Spleen (tissue), 11 donors: Measurements from ENCODE around the gene UBALD2. TPM values are rescaled to one million over a fixed set of nuclear protein-coding genes. Genes with fewer than 3 reads are reported as not detected.
"Not testable (repeated sequence)": the region's sequence is repeated elsewhere in the genome, so short reads cannot be mapped to it uniquely, and the experiment has no call there.

Source experiments
- DNase-seq: peaks from one replicate; pipeline ENCODE4 v3.0.0-alpha.2; 2020
- H3K27ac ChIP-seq, 8 donors: fragments of 200-600 bp; sonication (generic) in 7 of 8; 1 replicate in 4 of 8; 2 replicates in 4 of 8; pipeline versions ENCODE4 v1.5.0 to v1.8.0; 2016 to 2021; ENCODE audit warnings: inconsistent platforms in 4 of 8, mild to moderate bottlenecking in 4 of 8, moderate library complexity in 1 of 8
- H3K27me3 ChIP-seq, 7 donors: fragments of 200-600 bp; sonication (generic) in 6 of 7; replicated peaks in 1 of 7; 1 replicate in 4 of 7; 2 replicates in 3 of 7; pipeline versions ENCODE4 v1.5.0 to v1.8.0; 2016 to 2021; ENCODE audit warnings: inconsistent platforms in 3 of 7, mild to moderate bottlenecking in 1 of 7
- H3K36me3 ChIP-seq, 6 donors: fragments of 200-600 bp; sonication (generic) in 5 of 6; 1 replicate in 4 of 6; 2 replicates in 2 of 6; pipeline versions ENCODE4 v1.5.0 to v1.8.0; 2016 to 2021; ENCODE audit warnings: inconsistent platforms in 2 of 6
- H3K4me1 ChIP-seq, 6 donors: fragments of 200-600 bp; sonication (generic) in 5 of 6; 1 replicate in 3 of 6; 2 replicates in 3 of 6; pipeline versions ENCODE4 v1.5.0 to v1.8.0; 2016 to 2021; ENCODE audit warnings: inconsistent platforms in 3 of 6
- H3K4me3 ChIP-seq, 8 donors: fragments of 200-600 bp; sonication (generic) in 7 of 8; 1 replicate in 4 of 8; 2 replicates in 4 of 8; pipeline versions ENCODE4 v1.5.0 to v1.8.0; 2016 to 2021; ENCODE audit warnings: inconsistent platforms in 4 of 8, mild to moderate bottlenecking in 4 of 8, moderate library complexity in 2 of 8
- H3K9me3 ChIP-seq, 8 donors: fragments of 200-600 bp; sonication (generic) in 7 of 8; 1 replicate in 4 of 8; 2 replicates in 4 of 8; pipeline versions ENCODE4 v1.5.0 to v1.8.0; 2016 to 2021; ENCODE audit warnings: inconsistent platforms in 4 of 8
- POLR2A ChIP-seq, 3 donors: fragments of 450-650 bp; IDR thresholded peaks; one replicate each; pipeline ENCODE4 v1.5.1; 2017; ENCODE audit warnings: antibody characterized with exemption in 3 of 3, mild to moderate bottlenecking in 1 of 3
- POLR2AphosphoS5 ChIP-seq, 3 donors: sonication (generic); formaldehyde crosslinking; IDR thresholded peaks; one replicate each; pipeline ENCODE4 v1.5.1; 2017; ENCODE audit warnings: antibody characterized with exemption in 3 of 3
- WGBS, 5 donors: extraction: QIAGEN DNeasy Blood & Tissue Kit in 3 of 5; methylation state at CpG; one replicate each; pipeline versions ENCODE4 v1.1.5 to v1.1.7; 2013 to 2018; 5-methylcytosine and 5-hydroxymethylcytosine counted together
- intact Hi-C: fragments of 100-400 bp; cut with DNase I; formaldehyde crosslinking; loops from one replicate; pipeline ENCODE4 v1.15.0; 2023; ENCODE audit warnings: low total_unique reads
- polyA plus RNA-seq, 3 donors: library from polyadenylated mRNA; stranded (reverse); fragments of 200-250 nt; gene quantifications; one replicate each; pipeline ENCODE4 v1.2.1, GENCODE V29; 2013
- total RNA-seq, 7 donors: library from RNA; depleted of rRNA in 3 of 7; stranded (reverse); fragments of >200 nt in 3 of 7; fragmentation: NEBNext Ultra II Directional in 4 of 7; extraction: Animal tissue kit (Norgen Biotek cat#: 25700) in 4 of 7; gene quantifications; one replicate each; pipeline versions ENCODE4 v1.1.0 to v1.2.1, GENCODE V29; 2016 to 2021
- TF ChIP-seq, protein P1 (sequence below), 11 experiments: fragments of 200-600 bp in 7 of 11; fragments of 450-650 bp in 4 of 11; sonication (generic) in 4 of 11; IDR thresholded peaks in 8 of 11; conservative IDR thresholded peaks in 3 of 11; 1 replicate in 7 of 11; 2 replicates in 4 of 11; pipeline versions ENCODE4 v1.4.0 to v1.8.0; 2016 to 2021; ENCODE audit warnings: antibody characterized with exemption in 11 of 11, inconsistent platforms in 4 of 11, mild to moderate bottlenecking in 1 of 11
- donor health status: healthy with polysubstance abuse.
- donor health status: DM: no; HTN: no; CAD: no; lungs with moderate emphysema.
- donor health status: DM: no; HTN: no; CAD: no.
- donor health status: Bipolar disorder and iron deficiency.
- donor health status: healthy.
- donor health status: DM: no; HTN: no; CAD: no.
- donor health status: DM: yes; HTN: yes; CAD: no.

UBALD2 gene
- total and polyA plus RNA-seq, 10 donors, result 28.9 to 91.3 (median 49.2) TPM

DNA sequence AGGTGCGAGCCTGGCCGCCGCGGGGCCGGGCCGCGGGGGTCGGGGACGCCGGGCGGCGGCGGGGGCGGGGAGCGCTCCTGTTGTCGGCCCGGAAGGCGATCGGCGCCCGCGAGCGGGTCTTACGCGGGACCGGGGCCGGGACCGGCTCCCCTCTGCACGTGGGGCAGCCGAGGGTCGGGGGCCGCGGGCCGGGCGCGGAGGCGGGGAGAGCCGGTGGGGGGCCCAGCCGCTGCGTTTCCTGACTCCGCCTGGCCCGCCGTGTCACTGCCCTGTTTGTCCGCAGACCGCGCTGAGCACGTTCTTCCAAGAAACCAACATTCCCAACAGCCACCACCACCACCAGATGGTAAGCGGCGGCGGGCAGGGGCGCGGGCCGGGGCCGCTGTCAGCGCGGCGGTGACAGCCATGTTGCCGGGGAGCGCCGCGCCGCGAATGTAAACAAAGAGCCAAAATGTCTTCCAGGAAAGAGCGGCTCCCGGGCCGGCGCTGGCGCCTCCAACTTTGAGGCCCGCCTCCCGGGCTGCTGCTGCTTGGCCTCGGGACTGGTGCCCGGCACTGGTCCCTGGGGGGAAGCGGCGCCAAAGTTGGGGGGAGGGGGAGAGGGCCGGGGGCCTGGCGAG lies 586 bp downstream of the UBALD2 start:
- Histone ChIP-seq H3K27me3 (no peaks in the 10 kb centered on the region), H3K4me1 (peaks cover 59 to 87% (median 83%) of the 10 kb centered on the region in 6 donors), H3K36me3 (peaks cover 0 to 40% (median 13%) of the 10 kb centered on the region in 6 donors), H3K9me3 (no peaks in the 10 kb centered on the region), H3K27ac (peak overlapping the region; percentile 87 to 99 (median 98)), H3K4me3 (peak overlapping the region; percentile 92 to 99 (median 94))
- 0 to 1% (median 1%) methylated on average over 2 to 76 of the region's 76 CpGs for WGBS, 5 donors
- TF ChIP-seq POLR2AphosphoS5 (IDR thresholded peaks at IDR 0.05) (peak; percentile 24 to 83 (median 61)), POLR2A (IDR thresholded peaks at IDR 0.05) (no peak)
- peak; percentile 92 for DNase-seq
- intact Hi-C loops, result no loop called here

DNA sequence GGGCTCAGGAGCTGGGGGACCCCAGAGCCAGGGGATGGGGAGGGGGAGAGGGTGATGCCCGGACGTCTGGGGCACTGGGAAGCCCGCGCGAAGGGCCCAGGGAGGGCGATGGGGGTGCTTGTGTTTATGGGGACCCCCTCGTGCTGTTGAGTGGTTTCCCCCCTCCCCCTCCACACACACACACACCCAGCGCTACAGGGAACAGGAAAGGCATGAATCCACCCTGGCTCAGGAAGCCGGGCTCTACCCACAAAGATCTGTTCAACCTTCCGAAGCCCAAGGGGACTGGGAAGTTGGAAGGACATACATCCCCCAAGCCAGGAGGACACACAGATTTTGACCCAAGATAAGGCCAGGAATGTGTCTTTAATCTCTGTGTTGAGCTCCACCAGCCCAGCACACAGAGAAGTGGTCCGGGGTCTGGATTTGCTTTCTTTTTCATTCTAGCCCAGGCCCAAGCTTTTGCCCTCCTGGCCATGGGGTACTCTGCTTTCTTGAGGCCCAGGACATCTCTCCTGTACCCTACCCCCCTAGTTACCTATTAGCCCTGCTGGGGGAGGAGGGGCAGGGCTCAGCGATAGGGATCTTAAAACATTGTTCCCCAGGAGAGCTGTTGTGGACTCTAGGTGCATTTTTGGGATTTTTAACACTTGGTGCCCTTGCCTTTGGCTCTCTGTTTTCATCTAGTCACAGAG lies 1.2 kb downstream of the UBALD2 start:
- Histone ChIP-seq H3K27ac (peak overlapping the region; percentile 87 to 99 (median 98)), H3K9me3 (no peaks in the 10 kb centered on the region), H3K4me1 (peaks cover 66 to 87% (median 83%) of the 10 kb centered on the region in 6 donors), H3K36me3 (peaks cover 0 to 47% (median 15%) of the 10 kb centered on the region in 6 donors), H3K27me3 (no peaks in the 10 kb centered on the region), H3K4me3 (peak overlapping the region; percentile 92 to 99 (median 94))
- TF ChIP-seq POLR2A (IDR thresholded peaks at IDR 0.05) (peak in 1 of 3 donors; percentile 18), POLR2AphosphoS5 (IDR thresholded peaks at IDR 0.05) (peak in 1 of 3 donors; percentile 47)
- TF ChIP-seq, protein P1, sequence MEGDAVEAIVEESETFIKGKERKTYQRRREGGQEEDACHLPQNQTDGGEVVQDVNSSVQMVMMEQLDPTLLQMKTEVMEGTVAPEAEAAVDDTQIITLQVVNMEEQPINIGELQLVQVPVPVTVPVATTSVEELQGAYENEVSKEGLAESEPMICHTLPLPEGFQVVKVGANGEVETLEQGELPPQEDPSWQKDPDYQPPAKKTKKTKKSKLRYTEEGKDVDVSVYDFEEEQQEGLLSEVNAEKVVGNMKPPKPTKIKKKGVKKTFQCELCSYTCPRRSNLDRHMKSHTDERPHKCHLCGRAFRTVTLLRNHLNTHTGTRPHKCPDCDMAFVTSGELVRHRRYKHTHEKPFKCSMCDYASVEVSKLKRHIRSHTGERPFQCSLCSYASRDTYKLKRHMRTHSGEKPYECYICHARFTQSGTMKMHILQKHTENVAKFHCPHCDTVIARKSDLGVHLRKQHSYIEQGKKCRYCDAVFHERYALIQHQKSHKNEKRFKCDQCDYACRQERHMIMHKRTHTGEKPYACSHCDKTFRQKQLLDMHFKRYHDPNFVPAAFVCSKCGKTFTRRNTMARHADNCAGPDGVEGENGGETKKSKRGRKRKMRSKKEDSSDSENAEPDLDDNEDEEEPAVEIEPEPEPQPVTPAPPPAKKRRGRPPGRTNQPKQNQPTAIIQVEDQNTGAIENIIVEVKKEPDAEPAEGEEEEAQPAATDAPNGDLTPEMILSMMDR (IDR thresholded peaks at IDR 0.05 in 8 of 11, conservative IDR thresholded peaks at IDR 0.05 in 3 of 11), result no peak
- intact Hi-C loops, result no loop called here
- DNase-seq, result no peak
- WGBS, 5 donors, result 1 to 6% (median 3%) methylated on average over 5 to 12 of the region's 12 CpGs

DNA sequence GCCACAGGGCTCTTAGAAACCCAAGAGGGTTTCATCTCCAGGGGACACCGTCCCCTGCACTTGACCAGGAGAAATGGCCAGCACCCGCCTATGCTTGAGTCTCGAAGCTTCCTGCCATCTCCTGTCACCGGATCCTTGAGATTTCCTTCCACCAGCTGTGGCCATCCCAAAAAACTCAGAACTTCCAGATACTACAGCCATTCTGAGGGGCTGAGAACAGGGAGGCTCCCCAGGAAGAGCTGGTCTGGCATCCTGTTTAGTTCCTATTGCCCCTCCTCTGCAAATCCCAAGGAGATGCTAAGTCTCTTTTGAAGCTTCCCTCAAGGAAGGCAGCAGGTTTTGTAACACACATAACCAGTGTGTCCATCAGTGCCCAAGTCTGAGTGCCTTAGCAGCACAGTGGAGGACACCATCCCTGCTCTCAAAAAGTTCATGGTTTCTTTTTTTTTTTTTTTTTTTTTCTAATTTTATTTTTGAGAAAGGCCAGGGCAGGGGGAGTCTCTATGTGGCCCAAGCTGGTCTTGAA lies 2.0 kb downstream of the UBALD2 start:
- no peak for DNase-seq
- H3K27ac ChIP-seq, result peak overlapping the region; percentile 87 to 99 (median 98)
- peaks cover 70 to 87% (median 83%) of the 10 kb centered on the region in 6 donors for H3K4me1 ChIP-seq
- 43 to 68% (median 49%) methylated on average over 4 of the region's 4 CpGs for WGBS, 5 donors
- intact Hi-C loops, result no loop called here
- H3K9me3 ChIP-seq, result no peaks in the 10 kb centered on the region
- H3K36me3 ChIP-seq, result peaks cover 0 to 49% (median 15%) of the 10 kb centered on the region in 6 donors
- TF ChIP-seq POLR2A (IDR thresholded peaks at IDR 0.05) (no peak), POLR2AphosphoS5 (IDR thresholded peaks at IDR 0.05) (no peak)
- TF ChIP-seq, protein P1 (IDR thresholded peaks at IDR 0.05 in 8 of 11, conservative IDR thresholded peaks at IDR 0.05 in 3 of 11), result no peak
- H3K27me3 ChIP-seq, result no peaks in the 10 kb centered on the region
- H3K4me3 ChIP-seq, result peak overlapping the region; percentile 92 to 99 (median 94)

DNA sequence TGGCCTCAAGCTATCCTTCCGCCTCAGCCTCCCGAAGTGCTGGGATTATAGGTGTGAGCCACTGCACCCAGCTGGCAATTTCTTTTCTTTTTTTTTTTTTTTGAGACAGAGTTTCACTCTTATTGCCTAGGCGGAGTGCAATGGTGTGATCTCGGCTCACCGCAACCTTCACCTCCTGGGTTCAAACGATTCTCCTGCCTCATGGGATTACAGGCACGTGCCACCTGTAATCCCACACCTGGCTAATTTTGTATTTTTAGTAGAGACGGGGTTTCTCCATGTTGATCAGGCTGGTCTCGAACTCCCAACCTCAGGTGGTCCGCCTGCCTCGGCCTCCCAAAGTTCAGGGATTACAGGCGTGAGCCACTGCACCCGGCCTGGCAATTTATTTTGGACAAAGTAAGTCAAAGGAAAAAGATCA lies 2.4 kb downstream of the UBALD2 start:
- H3K27ac ChIP-seq, result peak overlapping the region; percentile 87 to 99 (median 98)
- not testable (repeated sequence) for H3K27me3 ChIP-seq

More for the DNA sequence above, 2.4 kb downstream of the UBALD2 start:
- WGBS, 5 donors, result 59 to 71% (median 63%) methylated on average over 13 of the region's 13 CpGs
- peak overlapping the region in 7 of 8 donors; percentile 92 to 99 (median 95) for H3K4me3 ChIP-seq
- H3K36me3 ChIP-seq, result peaks cover 0 to 49% (median 15%) of the 10 kb centered on the region in 6 donors
- DNase-seq, H3K9me3 ChIP-seq, intact Hi-C loops: not testable (repeated sequence)
- peaks cover 73 to 87% (median 83%) of the 10 kb centered on the region in 6 donors for H3K4me1 ChIP-seq
